ENCODE results near the gene ZSWIM6. TPM values are rescaled to one million over a fixed set of nuclear protein-coding genes. Genes with fewer than 3 reads are reported as not detected.

The ZSWIM6 gene
- total RNA-seq, 1 experiment from 2014 or later = 10.0 TPM

DNA sequence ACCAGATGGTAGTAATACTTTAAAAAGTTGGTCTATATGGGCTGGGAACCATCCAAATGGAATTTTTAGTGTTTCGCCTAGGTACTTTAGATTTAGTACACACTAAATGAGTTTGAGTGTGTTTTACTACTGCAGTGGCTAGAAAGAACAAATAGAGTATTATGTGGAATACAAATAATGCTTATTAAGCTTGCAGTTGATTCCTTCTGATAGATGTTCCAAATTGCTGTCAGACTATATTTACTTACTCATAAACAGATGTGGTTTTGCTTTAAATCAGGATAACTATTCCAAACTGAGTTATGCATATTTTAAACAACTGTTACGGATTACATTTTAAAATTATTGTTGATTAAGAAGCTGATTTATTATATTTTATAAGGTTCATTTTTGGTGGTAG is 103.3 kb downstream of the ZSWIM6 start:
- ChIA-PET CTCF (no interaction called here), POLR2A (no interaction called here)
- no peak overlapping the region for H3K4me3 ChIP-seq (ENCODE audit: low read depth, low read length)
- no peaks in the 10 kb centered on the region for H3K9me3 ChIP-seq
- Mint-ChIP-seq H3K27me3 (ENCODE audit: insufficient read depth, unreplicated experiment) (no peaks in the 10 kb centered on the region), H3K4me1 (ENCODE audit: low read depth, unreplicated experiment) (no peaks in the 10 kb centered on the region), H3K4me3 (ENCODE audit: unreplicated experiment) (no peak overlapping the region), H3K9me3 (ENCODE audit: unreplicated experiment) (peaks cover 10% of the 10 kb centered on the region), H3K36me3 (ENCODE audit: insufficient read depth, unreplicated experiment) (no peaks in the 10 kb centered on the region), H3K27ac (ENCODE audit: unreplicated experiment) (no peak overlapping the region)
- H3K36me3 ChIP-seq (ENCODE audit: control insufficient read depth, insufficient read depth, low read length) = no peaks in the 10 kb centered on the region
- no peak for DNase-seq
- H3K4me1 ChIP-seq = no peaks in the 10 kb centered on the region
- H3K27me3 ChIP-seq (replicated peaks; ENCODE audit: control insufficient read depth, insufficient read depth, low read length) = no peaks in the 10 kb centered on the region
- intact Hi-C loops (cut with micrococcal nuclease; ENCODE audit: unreplicated experiment) = no loop called here
- TF ChIP-seq, protein P1, sequence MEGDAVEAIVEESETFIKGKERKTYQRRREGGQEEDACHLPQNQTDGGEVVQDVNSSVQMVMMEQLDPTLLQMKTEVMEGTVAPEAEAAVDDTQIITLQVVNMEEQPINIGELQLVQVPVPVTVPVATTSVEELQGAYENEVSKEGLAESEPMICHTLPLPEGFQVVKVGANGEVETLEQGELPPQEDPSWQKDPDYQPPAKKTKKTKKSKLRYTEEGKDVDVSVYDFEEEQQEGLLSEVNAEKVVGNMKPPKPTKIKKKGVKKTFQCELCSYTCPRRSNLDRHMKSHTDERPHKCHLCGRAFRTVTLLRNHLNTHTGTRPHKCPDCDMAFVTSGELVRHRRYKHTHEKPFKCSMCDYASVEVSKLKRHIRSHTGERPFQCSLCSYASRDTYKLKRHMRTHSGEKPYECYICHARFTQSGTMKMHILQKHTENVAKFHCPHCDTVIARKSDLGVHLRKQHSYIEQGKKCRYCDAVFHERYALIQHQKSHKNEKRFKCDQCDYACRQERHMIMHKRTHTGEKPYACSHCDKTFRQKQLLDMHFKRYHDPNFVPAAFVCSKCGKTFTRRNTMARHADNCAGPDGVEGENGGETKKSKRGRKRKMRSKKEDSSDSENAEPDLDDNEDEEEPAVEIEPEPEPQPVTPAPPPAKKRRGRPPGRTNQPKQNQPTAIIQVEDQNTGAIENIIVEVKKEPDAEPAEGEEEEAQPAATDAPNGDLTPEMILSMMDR (IDR thresholded peaks at IDR 0.05; ENCODE audit: insufficient read depth in 1 of 2, low read depth in 1 of 2, low read length in 1 of 2, severe bottlenecking in 1 of 2, unreplicated experiment in 1 of 2) = no peak
- no TSS peak for BruUV-seq (replicated peaks)

DNA sequence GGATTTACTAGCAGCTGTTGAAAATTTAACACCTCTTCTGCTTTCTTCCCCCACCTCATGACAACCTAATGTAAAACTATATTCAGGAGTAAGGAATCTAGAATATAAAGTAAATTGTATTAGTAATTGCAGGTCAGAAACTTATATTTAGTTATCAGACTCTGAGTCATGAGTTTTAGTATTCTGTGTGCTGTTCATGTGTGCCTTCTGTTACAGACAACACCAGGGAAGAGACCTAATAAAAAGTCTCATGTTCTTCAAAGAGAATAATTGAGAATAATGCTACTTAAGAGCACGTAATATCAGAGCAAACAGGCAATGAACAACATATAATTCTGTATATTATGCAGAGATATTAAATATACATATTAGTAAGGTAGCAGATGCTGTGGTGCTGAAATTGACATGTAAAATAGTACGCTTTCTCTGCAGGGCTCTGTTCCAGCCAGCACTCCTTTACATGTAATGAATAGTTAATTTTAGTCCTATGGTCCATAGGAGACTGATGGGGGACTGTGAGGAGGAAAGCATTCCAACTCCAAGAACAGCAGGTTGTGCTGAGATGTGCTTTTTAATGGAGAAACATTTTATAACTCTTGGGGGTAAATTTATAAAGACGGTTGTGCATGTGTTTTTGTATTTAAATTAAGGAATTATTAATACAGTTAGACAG is 106.4 kb downstream of the ZSWIM6 start:
- no peaks in the 10 kb centered on the region for H3K9me3 ChIP-seq
- Mint-ChIP-seq H3K4me1 (ENCODE audit: low read depth, unreplicated experiment) (no peaks in the 10 kb centered on the region), H3K27ac (ENCODE audit: unreplicated experiment) (no peak overlapping the region), H3K27me3 (ENCODE audit: insufficient read depth, unreplicated experiment) (no peaks in the 10 kb centered on the region), H3K9me3 (ENCODE audit: unreplicated experiment) (peaks cover 34% of the 10 kb centered on the region), H3K4me3 (ENCODE audit: unreplicated experiment) (no peak overlapping the region), H3K36me3 (ENCODE audit: insufficient read depth, unreplicated experiment) (no peaks in the 10 kb centered on the region)
- DNase-seq = no peak
- BruUV-seq (replicated peaks) = no TSS peak
- H3K27me3 ChIP-seq (replicated peaks; ENCODE audit: control insufficient read depth, insufficient read depth, low read length) = no peaks in the 10 kb centered on the region
- TF ChIP-seq, protein P1 (IDR thresholded peaks at IDR 0.05; ENCODE audit: insufficient read depth in 1 of 2, low read depth in 1 of 2, low read length in 1 of 2, severe bottlenecking in 1 of 2, unreplicated experiment in 1 of 2) = no peak
- no peak overlapping the region for H3K4me3 ChIP-seq (ENCODE audit: low read depth, low read length)
- POLR2A ChIA-PET = no interaction called here
- no peaks in the 10 kb centered on the region for H3K36me3 ChIP-seq (ENCODE audit: control insufficient read depth, insufficient read depth, low read length)
- H3K4me1 ChIP-seq = no peaks in the 10 kb centered on the region
- CTCF ChIA-PET = no interaction called here
- intact Hi-C loops (cut with micrococcal nuclease; ENCODE audit: unreplicated experiment) = no loop called here

DNA sequence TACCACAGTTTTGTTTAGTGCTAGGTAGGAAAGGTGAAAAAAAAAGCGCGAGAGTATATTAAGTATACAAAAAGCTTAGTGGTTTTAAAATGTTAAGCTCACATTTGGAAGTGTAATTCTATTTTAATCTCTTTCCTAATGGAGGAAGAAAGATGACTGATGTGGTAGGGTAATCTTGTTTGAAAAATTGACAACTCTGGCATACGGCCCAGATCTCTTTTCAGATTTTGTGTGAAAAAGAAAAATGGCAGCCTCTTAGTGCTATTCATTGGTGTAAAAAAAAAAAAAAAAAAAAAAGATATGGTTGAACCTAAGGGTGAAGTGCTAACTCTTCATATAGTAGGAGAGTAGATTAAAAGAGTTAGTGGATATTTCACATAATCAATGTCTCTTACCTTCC is 108.0 kb downstream of the ZSWIM6 start:
- H3K4me1 Mint-ChIP-seq (ENCODE audit: low read depth, unreplicated experiment) = no peaks in the 10 kb centered on the region
- Histone ChIP-seq H3K4me1 (no peaks in the 10 kb centered on the region), H3K4me3 (ENCODE audit: low read depth, low read length) (no peak overlapping the region), H3K36me3 (ENCODE audit: control insufficient read depth, insufficient read depth, low read length) (no peaks in the 10 kb centered on the region), H3K9me3 (no peaks in the 10 kb centered on the region), H3K27me3 (replicated peaks; ENCODE audit: control insufficient read depth, insufficient read depth, low read length) (no peaks in the 10 kb centered on the region)
- DNase-seq = no peak
- CTCF ChIA-PET = no interaction called here
- intact Hi-C loops (cut with micrococcal nuclease; ENCODE audit: unreplicated experiment) = no loop called here
- BruUV-seq (replicated peaks) = no TSS peak
- H3K9me3 Mint-ChIP-seq (ENCODE audit: unreplicated experiment) = peaks cover 34% of the 10 kb centered on the region
- no peak overlapping the region for H3K27ac Mint-ChIP-seq (ENCODE audit: unreplicated experiment)
- H3K36me3 Mint-ChIP-seq (ENCODE audit: insufficient read depth, unreplicated experiment) = no peaks in the 10 kb centered on the region
- H3K27me3 Mint-ChIP-seq (ENCODE audit: insufficient read depth, unreplicated experiment) = no peaks in the 10 kb centered on the region
- TF ChIP-seq, protein P1 (IDR thresholded peaks at IDR 0.05; ENCODE audit: insufficient read depth in 1 of 2, low read depth in 1 of 2, low read length in 1 of 2, severe bottlenecking in 1 of 2, unreplicated experiment in 1 of 2) = no peak
- H3K4me3 Mint-ChIP-seq (ENCODE audit: unreplicated experiment) = no peak overlapping the region
- POLR2A ChIA-PET = no interaction called here

Data from Caco-2 (cell line).